ENCODE measurements around the gene KRTAP4-2.
"Not testable (repeated sequence)": the region's sequence is repeated elsewhere in the genome, so short reads cannot be mapped to it uniquely, and the experiment has no call there.

Gene KRTAP4-2

GRCh38 chr17:41163828-41164227, 14.2 kb downstream of the KRTAP4-2 start:
- in situ Hi-C loops (cut with HindIII; ENCODE audit: low sequenced_read_pairs) = no loop called here

GRCh38 chr17:41160648-41161047, 17.4 kb downstream of the KRTAP4-2 start, which contains the start of gene KRTAP4-4:
Gene KRTAP4-4 (minus strand): TSS chr17:41160748. CDS start chr17:41160691, 57 bp downstream.
- in situ Hi-C loops (cut with HindIII; ENCODE audit: low sequenced_read_pairs) = no loop called here

GRCh38 chr17:41160190-41160589, 17.8 kb downstream of the KRTAP4-2 start:
- in situ Hi-C loops (cut with HindIII; ENCODE audit: low sequenced_read_pairs) = not testable (repeated sequence)

- in situ Hi-C loops (cut with HindIII; ENCODE audit: low sequenced_read_pairs) = no loop called here
Measured at GRCh38 chr17:41153856-41154255, 24.2 kb downstream of the KRTAP4-2 start.

GRCh38 chr17:41151525-41151924, 26.5 kb downstream of the KRTAP4-2 start:
- in situ Hi-C loops (cut with HindIII; ENCODE audit: low sequenced_read_pairs) = no loop called here

- in situ Hi-C loops (cut with HindIII; ENCODE audit: low sequenced_read_pairs) = no loop called here
Measured at GRCh38 chr17:41150026-41150425, 28.0 kb downstream of the KRTAP4-2 start.

GRCh38 chr17:41149652-41149985, 28.4 kb downstream of the KRTAP4-2 start, which contains the start of gene KRTAP4-5:
Gene KRTAP4-5 (minus strand): TSS chr17:41149825. CDS start chr17:41149767, 58 bp downstream.
- in situ Hi-C loops (cut with HindIII; ENCODE audit: low sequenced_read_pairs) = no loop called here

- in situ Hi-C loops (cut with HindIII; ENCODE audit: low sequenced_read_pairs) = not testable (repeated sequence)
Measured at GRCh38 chr17:41148971-41149651, 28.9 kb downstream of the KRTAP4-2 start.

GRCh38 chr17:41147531-41148204, 30.4 kb downstream of the KRTAP4-2 start:
- in situ Hi-C loops (cut with HindIII; ENCODE audit: low sequenced_read_pairs) = no loop called here

- in situ Hi-C loops (cut with HindIII; ENCODE audit: low sequenced_read_pairs) = no loop called here
Measured at GRCh38 chr17:41145261-41145660, 32.8 kb downstream of the KRTAP4-2 start.

GRCh38 chr17:41144846-41145245, 33.2 kb downstream of the KRTAP4-2 start:
- in situ Hi-C loops (cut with HindIII; ENCODE audit: low sequenced_read_pairs) = no loop called here

GRCh38 chr17:41141361-41141760, 36.7 kb downstream of the KRTAP4-2 start:
- in situ Hi-C loops (cut with HindIII; ENCODE audit: low sequenced_read_pairs) = no loop called here

- in situ Hi-C loops (cut with HindIII; ENCODE audit: low sequenced_read_pairs) = no loop called here
Measured at GRCh38 chr17:41140360-41141131, 37.5 kb downstream of the KRTAP4-2 start, which contains the start of gene KRTAP4-6. Gene KRTAP4-6 (minus strand): TSS chr17:41140544. CDS start chr17:41140487, 57 bp downstream.

- in situ Hi-C loops (cut with HindIII; ENCODE audit: low sequenced_read_pairs) = not testable (repeated sequence)
Measured at GRCh38 chr17:41139865-41140264, 38.2 kb downstream of the KRTAP4-2 start.

GRCh38 chr17:41133880-41134735, 43.9 kb downstream of the KRTAP4-2 start:
- in situ Hi-C loops (cut with HindIII; ENCODE audit: low sequenced_read_pairs) = no loop called here

- in situ Hi-C loops (cut with HindIII; ENCODE audit: low sequenced_read_pairs) = no loop called here
Measured at GRCh38 chr17:41131979-41132378, 46.0 kb downstream of the KRTAP4-2 start.
